HEK293 (cell line): ENCODE measurements around the gene STK10.
A peak's percentile ranks its signal among the peaks of the same experiment; 100 is the strongest.

Source experiments
- CTCF ChIA-PET: fragments of 350-600 bp; formaldehyde crosslinking; extraction: SDS; loops from one replicate; lab custom pipeline; 2021; ENCODE audit warnings: antibody characterized with exemption; lab: Yijun Ruan, JAX
- POLR2A ChIA-PET: fragments of 300-600 bp; formaldehyde crosslinking; extraction: SDS; loops from one replicate; lab custom pipeline; 2020; ENCODE audit warnings: antibody characterized with exemption, inconsistent platforms; lab: Yijun Ruan, JAX
- H3K27ac ChIP-seq: fragments of 200-500 bp; sonication (Bioruptor generic); 2 replicates; pipeline ENCODE4 v1.5.1; 2014; ENCODE audit warnings: low read depth, low read length, control low read depth, inconsistent platforms; ENCODE audit errors: extremely low read depth
- H3K36me3 ChIP-seq, 2 experiments: fragments of 200-500 bp in 1 of 2; sonication (Bioruptor generic) in 1 of 2; 1 replicate in 1 of 2; 2 replicates in 1 of 2; pipeline ENCODE4 v1.5.1; 2014 to 2017; ENCODE audit warnings: inconsistent platforms in 2 of 2, low read length in 2 of 2; ENCODE audit not compliant: control insufficient read depth in 2 of 2, insufficient read depth in 1 of 2
- H3K4me1 ChIP-seq: fragments of 200-500 bp; sonication (Bioruptor generic); 2 replicates; pipeline ENCODE4 v1.5.1; 2014; ENCODE audit warnings: mild to moderate bottlenecking, low read length, inconsistent platforms; ENCODE audit not compliant: control insufficient read depth, insufficient read depth
- H3K4me3 ChIP-seq: 2 replicates; pipeline ENCODE4 v1.5.1; 2011; ENCODE audit warnings: low read depth, mild to moderate bottlenecking, control low read depth, low read length, moderate library complexity
- H3K9me3 ChIP-seq: fragments of 200-500 bp; sonication (Bioruptor generic); 2 replicates; pipeline ENCODE4 v1.5.1; 2014; ENCODE audit warnings: low read depth, low read length, inconsistent platforms; ENCODE audit not compliant: control insufficient read depth, insufficient read depth
- BCL11B ChIP-seq: fragments of 450-650 bp; formaldehyde crosslinking; IDR thresholded peaks from 2 replicates; pipeline ENCODE4 v1.5.1; 2016; ENCODE audit warnings: low read depth, missing biosample characterization, missing genetic modification characterization
- HOXA7 ChIP-seq: sonication (generic); formaldehyde crosslinking; IDR thresholded peaks from 2 replicates; pipeline ENCODE4 v1.8.1; 2022; ENCODE audit warnings: missing genetic modification reagents, borderline replicate concordance
- OSR2 ChIP-seq: fragments of 450-650 bp; formaldehyde crosslinking; IDR thresholded peaks from 2 replicates; pipeline ENCODE4 v1.5.1; 2016; ENCODE audit warnings: missing biosample characterization, missing genetic modification characterization
- SALL2 ChIP-seq: fragments of 450-650 bp; formaldehyde crosslinking; IDR thresholded peaks from 2 replicates; pipeline ENCODE4 v1.5.0; 2017; ENCODE audit warnings: missing biosample characterization, mild to moderate bottlenecking, missing genetic modification characterization, borderline replicate concordance
- TRIM28 ChIP-seq: IDR thresholded peaks from 2 replicates; pipeline ENCODE4 v1.6.1; 2011; ENCODE audit warnings: low read length, control low read depth, borderline replicate concordance
- ZBTB1 ChIP-seq: fragments of 450-650 bp; formaldehyde crosslinking; IDR thresholded peaks from 2 replicates; pipeline ENCODE4 v1.5.1; 2016; ENCODE audit warnings: missing biosample characterization, missing genetic modification characterization
- ZBTB49 ChIP-seq: fragments of 450-650 bp; formaldehyde crosslinking; IDR thresholded peaks from 2 replicates; pipeline ENCODE4 v1.5.1; 2016; ENCODE audit warnings: missing biosample characterization, missing genetic modification characterization, low read depth
- ZEB2 ChIP-seq: fragments of 450-650 bp; formaldehyde crosslinking; IDR thresholded peaks from 2 replicates; pipeline ENCODE4 v1.5.1; 2016; ENCODE audit warnings: missing biosample characterization, missing genetic modification characterization
- ZNF174 ChIP-seq: fragments of 450-650 bp; formaldehyde crosslinking; IDR thresholded peaks from 2 replicates; pipeline ENCODE4 v1.5.0; 2017; ENCODE audit warnings: missing biosample characterization, mild to moderate bottlenecking, missing genetic modification characterization
- ZNF280C ChIP-seq: fragments of 450-650 bp; formaldehyde crosslinking; IDR thresholded peaks from 2 replicates; pipeline ENCODE4 v1.5.1; 2016; ENCODE audit warnings: missing biosample characterization, missing genetic modification characterization
- ZNF449 ChIP-seq: fragments of 450-650 bp; formaldehyde crosslinking; IDR thresholded peaks from 2 replicates; pipeline ENCODE4 v1.5.1; 2017; ENCODE audit warnings: missing biosample characterization, mild to moderate bottlenecking, missing genetic modification characterization, moderate library complexity
- ZNF561 ChIP-seq: fragments of 450-650 bp; IDR thresholded peaks from 2 replicates; pipeline ENCODE4 v1.5.1; 2018; ENCODE audit warnings: missing biosample characterization, missing genetic modification characterization, borderline replicate concordance
- ZNF600 ChIP-seq: fragments of 450-650 bp; formaldehyde crosslinking; IDR thresholded peaks from 2 replicates; pipeline ENCODE4 v1.5.1; 2016; ENCODE audit warnings: missing biosample characterization, missing genetic modification characterization
- ZNF639 ChIP-seq: fragments of 450-650 bp; formaldehyde crosslinking; IDR thresholded peaks from 2 replicates; pipeline ENCODE4 v1.5.1; 2016; ENCODE audit warnings: missing biosample characterization, missing genetic modification characterization
- ZNF664 ChIP-seq: fragments of 450-650 bp; formaldehyde crosslinking; IDR thresholded peaks from 2 replicates; pipeline ENCODE4 v1.5.1; 2016; ENCODE audit warnings: missing biosample characterization, missing genetic modification characterization
- ZNF692 ChIP-seq: fragments of 450-650 bp; formaldehyde crosslinking; IDR thresholded peaks from 2 replicates; pipeline ENCODE4 v1.5.1; 2016; ENCODE audit warnings: missing biosample characterization, missing genetic modification characterization
- ZNF776 ChIP-seq: fragments of 450-650 bp; formaldehyde crosslinking; IDR thresholded peaks from 2 replicates; pipeline ENCODE4 v1.5.0; 2017; ENCODE audit warnings: missing biosample characterization, missing genetic modification characterization, borderline replicate concordance
- ZNF785 ChIP-seq: fragments of 450-650 bp; formaldehyde crosslinking; IDR thresholded peaks from 2 replicates; pipeline ENCODE4 v1.5.1; 2016; ENCODE audit warnings: missing biosample characterization, missing genetic modification characterization

STK10 gene

GRCh38 chr5:172110260-172110815 is 77.7 kb downstream of the STK10 start:
- peaks cover 0 to 7% of the 10 kb centered on the region in 2 experiments; a peak in 2 of 3 replicates for H3K36me3 ChIP-seq
- TF ChIP-seq ZNF664 (tag by site-specific recombination): 0 out of 2 replicates have a peak, but pooled peaks have one; percentile 57
- TF ChIP-seq ZNF174 (tag by site-specific recombination): no peak
- H3K27ac ChIP-seq: no peak overlapping the region
- CTCF ChIA-PET: interaction anchor here (1.0 to 3.8 kb wide), 3 partner anchors 13 to 183 kb away, joined by 3 to 23 read pairs (median 4); partner anchors contain the start of gene STK10
- H3K9me3 ChIP-seq: no peaks in the 10 kb centered on the region
- H3K4me3 ChIP-seq: no peak overlapping the region
- H3K4me1 ChIP-seq: peaks cover 16% of the 10 kb centered on the region; the same call in 1 of the 2 replicates
- POLR2A ChIA-PET: no interaction called here

- H3K4me3 ChIP-seq: no peak overlapping the region
- CTCF ChIA-PET: interaction anchor here (0.7 to 3.8 kb wide), 2 partner anchors 79 to 183 kb away, joined by 3 to 23 read pairs; partner anchors contain the start of gene STK10
- no peak for TF ChIP-seq ZBTB1 (tag by site-specific recombination)
- TF ChIP-seq ZNF785: no peak
- no peak for TF ChIP-seq BCL11B (tag by site-specific recombination)
- no peak for TF ChIP-seq ZNF561
- no peak for TF ChIP-seq TRIM28
- no peak for TF ChIP-seq ZNF449 (tag by site-specific recombination)
- no peak for TF ChIP-seq ZNF600 (tag by site-specific recombination)
- no peak for TF ChIP-seq SALL2
- no peak for TF ChIP-seq HOXA7 (CRISPR knock-in tag)
- TF ChIP-seq ZNF280C (tag by site-specific recombination): no peak
- no peak for TF ChIP-seq ZNF664 (tag by site-specific recombination)
- no peak for TF ChIP-seq ZEB2 (tag by site-specific recombination)
- TF ChIP-seq OSR2 (tag by site-specific recombination): no peak
- TF ChIP-seq ZNF776 (tag by site-specific recombination): no peak
- no peak for TF ChIP-seq ZBTB49 (tag by site-specific recombination)
- no peak for TF ChIP-seq ZNF639
- no peak for TF ChIP-seq ZNF692 (tag by site-specific recombination)
- TF ChIP-seq, all 188 proteins: peak for 0
- H3K9me3 ChIP-seq: no peaks in the 10 kb centered on the region
- H3K27ac ChIP-seq: no peak overlapping the region
- POLR2A ChIA-PET: no interaction called here
- peaks cover 16% of the 10 kb centered on the region; the same call in 1 of the 2 replicates for H3K4me1 ChIP-seq
- H3K36me3 ChIP-seq: peaks cover 0 to 6% of the 10 kb centered on the region in 2 experiments; a peak in 2 of 3 replicates
Observed at GRCh38 chr5:172109749-172110148, 78.3 kb downstream of the STK10 start.
